ENCODE data around the gene LARP4.
A peak's percentile ranks its signal among the peaks of the same experiment; 100 is the strongest.
"Not testable (repeated sequence)": the region's sequence is repeated elsewhere in the genome, so short reads cannot be mapped to it uniquely, and the experiment has no call there.

The LARP4 gene

GRCh38 chr12:50440288-50440687, 39.6 kb downstream of the LARP4 start:
- peak; percentile 24 for DNase-seq (ENCODE audit: low spot score)
- no peak for TF ChIP-seq CTCF (IDR thresholded peaks at IDR 0.05; ENCODE audit: extremely low read depth, missing control alignments)

- TF ChIP-seq CTCF (IDR thresholded peaks at IDR 0.05; ENCODE audit: extremely low read depth, missing control alignments) = no peak
- DNase-seq (ENCODE audit: low spot score) = no peak
Observed at GRCh38 chr12:50441763-50442162, 41.1 kb downstream of the LARP4 start.

GRCh38 chr12:50442178-50442908, 41.7 kb downstream of the LARP4 start:
- TF ChIP-seq CTCF (IDR thresholded peaks at IDR 0.05; ENCODE audit: extremely low read depth, missing control alignments) = no peak
- DNase-seq (ENCODE audit: low spot score) = peak; percentile 30

GRCh38 chr12:50449671-50450070, 49.0 kb downstream of the LARP4 start:
- DNase-seq (ENCODE audit: low spot score) = not testable (repeated sequence)

GRCh38 chr12:50452795-50453194, 52.1 kb downstream of the LARP4 start:
- no peak for TF ChIP-seq CTCF (IDR thresholded peaks at IDR 0.05; ENCODE audit: extremely low read depth, missing control alignments)
- DNase-seq (ENCODE audit: low spot score) = no peak

- TF ChIP-seq CTCF (IDR thresholded peaks at IDR 0.05; ENCODE audit: extremely low read depth, missing control alignments) = no peak
- no peak for DNase-seq (ENCODE audit: low spot score)
Observed at GRCh38 chr12:50453872-50454271, 53.2 kb downstream of the LARP4 start.

- no peak for DNase-seq (ENCODE audit: low spot score)
Observed at GRCh38 chr12:50458606-50459005, 57.9 kb downstream of the LARP4 start.

More at GRCh38 chr12:50458606-50459005, 57.9 kb downstream of the LARP4 start:
- TF ChIP-seq CTCF (IDR thresholded peaks at IDR 0.05; ENCODE audit: extremely low read depth, missing control alignments) = no peak

All from GM20000 (cell line).